ENCODE results near the gene GGNBP2. TPM values are rescaled to one million over a fixed set of nuclear protein-coding genes. Genes with fewer than 3 reads are reported as not detected.
"Not testable (repeated sequence)": the region's sequence is repeated elsewhere in the genome, so short reads cannot be mapped to it uniquely, and the experiment has no call there.

Gene GGNBP2, protein sequence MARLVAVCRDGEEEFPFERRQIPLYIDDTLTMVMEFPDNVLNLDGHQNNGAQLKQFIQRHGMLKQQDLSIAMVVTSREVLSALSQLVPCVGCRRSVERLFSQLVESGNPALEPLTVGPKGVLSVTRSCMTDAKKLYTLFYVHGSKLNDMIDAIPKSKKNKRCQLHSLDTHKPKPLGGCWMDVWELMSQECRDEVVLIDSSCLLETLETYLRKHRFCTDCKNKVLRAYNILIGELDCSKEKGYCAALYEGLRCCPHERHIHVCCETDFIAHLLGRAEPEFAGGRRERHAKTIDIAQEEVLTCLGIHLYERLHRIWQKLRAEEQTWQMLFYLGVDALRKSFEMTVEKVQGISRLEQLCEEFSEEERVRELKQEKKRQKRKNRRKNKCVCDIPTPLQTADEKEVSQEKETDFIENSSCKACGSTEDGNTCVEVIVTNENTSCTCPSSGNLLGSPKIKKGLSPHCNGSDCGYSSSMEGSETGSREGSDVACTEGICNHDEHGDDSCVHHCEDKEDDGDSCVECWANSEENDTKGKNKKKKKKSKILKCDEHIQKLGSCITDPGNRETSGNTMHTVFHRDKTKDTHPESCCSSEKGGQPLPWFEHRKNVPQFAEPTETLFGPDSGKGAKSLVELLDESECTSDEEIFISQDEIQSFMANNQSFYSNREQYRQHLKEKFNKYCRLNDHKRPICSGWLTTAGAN
- 10 to 100 TPM; 64.7 to 67.1 TPM for total RNA-seq

DNA sequence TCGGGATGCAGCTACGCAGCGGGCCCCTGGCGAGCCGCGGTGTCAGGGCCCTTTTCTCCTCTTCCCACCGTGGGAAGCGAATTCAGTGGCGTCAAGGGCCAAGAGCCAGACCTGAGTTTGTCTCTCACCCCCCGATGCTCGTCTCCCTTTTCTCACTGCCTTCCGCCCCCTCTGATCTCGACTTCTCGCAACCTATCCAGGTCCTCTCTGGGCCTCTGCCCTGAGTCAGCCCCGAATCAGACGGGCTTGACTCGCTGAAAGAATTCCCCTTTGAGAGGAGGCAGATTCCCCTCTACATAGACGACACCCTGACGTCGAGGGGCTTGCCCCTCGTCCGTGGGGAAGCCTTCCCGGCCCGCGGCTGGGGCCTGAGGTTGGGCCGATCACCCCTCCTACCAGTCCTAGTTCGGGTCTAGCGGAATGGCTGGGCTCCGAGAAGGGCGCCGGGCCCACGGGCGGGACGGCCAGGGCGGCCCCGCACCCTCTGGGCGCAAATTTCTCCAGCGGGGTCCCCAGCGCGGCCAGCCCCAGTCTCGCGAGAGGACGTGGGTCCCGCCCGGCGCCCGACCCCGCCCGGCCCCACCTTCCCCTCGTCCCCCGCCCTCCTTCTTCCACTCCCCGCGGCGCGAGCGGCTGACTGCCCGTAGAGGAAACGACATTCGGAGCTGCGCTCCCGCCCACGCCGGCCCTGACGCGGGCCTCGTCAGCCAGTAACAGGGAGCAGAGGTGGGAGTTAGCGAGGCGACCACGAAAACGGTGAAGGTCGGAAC, at the start of gene GGNBP2:
Gene GGNBP2, plus strand, starts transcription at position 613 of the 770 bp plus-strand sequence. CDS start 806 bp downstream, outside the sequence.
- CTCF ChIA-PET, result interaction anchor here (1.3 kb wide), 1 partner anchor 57 kb away, joined by 4 read pairs; the partner anchor contains the start of gene MRM1

DNA sequence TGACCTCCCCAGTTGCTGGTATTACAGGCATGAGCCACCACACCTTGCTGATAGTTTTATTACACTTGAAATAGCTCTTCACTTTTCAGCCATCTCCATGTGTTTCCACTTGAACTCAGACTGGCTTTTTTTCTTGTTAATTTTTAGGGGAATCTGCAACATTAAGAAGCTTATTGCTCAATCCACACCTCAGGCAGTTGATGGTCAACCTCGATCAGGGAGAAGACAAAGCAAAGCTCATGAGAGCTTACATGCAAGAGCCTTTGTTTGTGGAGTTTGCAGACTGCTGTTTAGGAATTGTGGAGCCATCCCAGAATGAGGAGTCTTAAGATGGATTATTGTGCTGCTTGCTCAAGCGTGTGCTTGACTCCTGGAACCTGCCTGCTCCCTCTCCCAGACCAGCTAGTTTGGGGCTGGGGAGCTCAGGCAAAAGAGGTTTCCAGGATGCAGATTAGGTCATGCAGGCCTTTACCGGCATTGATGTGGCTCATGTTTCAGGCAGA, 49.6 kb upstream of the GGNBP2 start:
- CTCF ChIA-PET, result interaction anchor here (2.5 kb wide), 1 partner anchor 12 kb away, joined by 8 read pairs; no protein-coding TSS in a partner anchor
- POLR2A ChIA-PET, result interaction anchor here (0.5 to 0.6 kb wide), 2 partner anchors 20 to 53 kb away, joined by 3 read pairs; no protein-coding TSS in a partner anchor

More for the DNA sequence above, at the start of gene GGNBP2:
- POLR2A ChIA-PET, result interaction anchor here (0.6 to 4.0 kb wide), 4 partner anchors 9 to 58 kb away, joined by 3 to 44 read pairs (median 10); partner anchors contain the start of genes MRM1, MYO19 and PIGW

DNA sequence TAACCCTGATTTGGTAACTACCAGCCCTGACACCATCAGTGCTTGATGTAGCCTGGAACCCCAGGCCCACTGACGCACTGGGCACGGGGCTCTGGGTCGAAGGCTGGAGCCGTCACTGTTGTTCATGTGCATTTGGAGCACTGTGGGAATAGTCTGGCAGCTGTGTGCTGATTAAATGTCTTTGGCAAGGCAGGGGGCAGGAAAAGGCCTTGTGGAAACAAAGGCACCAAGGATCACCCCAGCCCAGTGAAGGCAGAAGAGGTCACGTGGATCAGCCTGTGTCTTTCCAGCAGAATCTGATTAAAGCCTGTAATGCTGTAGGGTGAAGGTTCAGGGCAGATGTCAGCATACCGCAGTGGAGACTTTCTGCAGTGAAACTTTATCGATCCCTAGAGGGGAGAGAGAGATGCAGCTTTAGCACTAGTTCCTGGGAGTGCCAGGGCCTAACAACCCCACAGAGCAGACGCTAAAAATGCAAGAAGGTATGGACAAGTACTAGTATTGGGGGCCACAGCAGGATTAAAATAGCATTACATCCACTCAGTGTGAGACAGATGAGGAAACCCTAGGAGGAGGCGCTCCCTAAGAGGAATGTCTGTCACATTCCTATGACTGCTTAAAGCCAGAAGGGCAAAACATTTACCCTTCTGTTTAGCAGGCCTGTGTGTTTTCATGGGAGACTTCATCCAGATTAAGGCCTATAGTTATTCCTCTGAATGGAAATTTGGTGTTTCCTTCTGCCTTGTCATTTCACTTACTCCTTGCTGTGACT, 48.5 kb upstream of the GGNBP2 start:
- POLR2A ChIA-PET, result interaction anchor here (0.6 kb wide), 1 partner anchor 688 kb away, joined by 5 read pairs; no protein-coding TSS in a partner anchor

DNA sequence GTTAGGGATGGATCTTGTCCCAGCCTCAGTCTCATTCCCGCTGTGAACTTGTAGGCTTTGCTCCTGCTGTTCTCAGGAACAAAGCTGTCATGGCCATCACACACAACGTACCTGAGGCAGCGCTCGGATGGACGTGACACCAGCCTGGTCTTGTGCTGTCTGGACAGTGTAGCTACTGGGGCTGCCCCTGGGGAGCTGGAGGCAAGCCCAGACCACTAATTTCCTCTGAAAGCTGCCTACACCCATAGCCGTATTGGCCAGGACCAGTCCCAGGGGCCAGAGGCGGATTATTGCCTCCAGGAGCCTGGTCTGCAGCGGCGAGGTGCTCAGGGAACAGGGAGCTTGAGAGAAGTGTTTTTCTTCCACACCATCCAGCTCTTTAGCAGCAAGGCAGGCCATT, 46.6 kb upstream of the GGNBP2 start:
- ChIA-PET POLR2A (interaction anchor here (0.5 kb wide), 1 partner anchor 30 kb away, joined by 5 read pairs; no protein-coding TSS in a partner anchor), CTCF (no interaction called here)

More for the DNA sequence above, 48.5 kb upstream of the GGNBP2 start:
- CTCF ChIA-PET, result interaction anchor here (2.5 kb wide), 1 partner anchor 13 kb away, joined by 8 read pairs; no protein-coding TSS in a partner anchor

DNA sequence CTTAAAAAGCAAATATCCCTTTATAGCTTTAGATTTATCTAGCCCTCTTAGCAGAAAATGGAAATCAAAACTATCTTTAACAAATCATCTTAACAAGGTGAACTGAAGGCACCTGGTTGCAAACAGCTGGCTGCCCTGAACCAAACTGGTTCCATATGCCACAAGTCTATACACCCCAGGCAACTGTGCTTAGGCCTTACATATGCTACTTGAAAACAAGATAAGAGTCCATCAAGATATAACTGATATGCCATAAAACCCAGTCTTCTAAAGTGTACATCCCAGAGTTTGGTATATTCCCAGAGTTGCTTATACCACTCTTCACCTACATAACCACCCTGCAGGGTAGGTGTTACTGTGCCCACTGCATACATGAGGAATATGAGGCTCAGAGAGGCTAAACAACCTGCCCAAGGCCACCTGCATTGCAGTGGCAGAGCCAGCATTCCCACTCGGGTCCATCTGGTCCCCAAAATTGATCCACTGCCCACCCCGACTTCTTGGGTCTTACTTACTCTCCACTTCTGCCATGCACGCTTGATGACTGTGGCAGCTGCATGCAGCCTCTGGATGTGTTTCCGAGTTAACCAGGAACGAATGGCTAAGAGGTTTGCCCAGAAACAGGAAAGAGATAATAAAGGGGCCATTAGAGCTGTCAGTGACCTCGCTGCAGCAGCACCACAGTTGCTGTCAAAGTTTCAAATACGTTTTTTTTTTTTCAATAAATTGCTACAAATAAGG, 46.0 kb upstream of the GGNBP2 start:
- ChIA-PET POLR2A (interaction anchor here (0.5 kb wide), 1 partner anchor 30 kb away, joined by 5 read pairs; no protein-coding TSS in a partner anchor), CTCF (no interaction called here)

DNA sequence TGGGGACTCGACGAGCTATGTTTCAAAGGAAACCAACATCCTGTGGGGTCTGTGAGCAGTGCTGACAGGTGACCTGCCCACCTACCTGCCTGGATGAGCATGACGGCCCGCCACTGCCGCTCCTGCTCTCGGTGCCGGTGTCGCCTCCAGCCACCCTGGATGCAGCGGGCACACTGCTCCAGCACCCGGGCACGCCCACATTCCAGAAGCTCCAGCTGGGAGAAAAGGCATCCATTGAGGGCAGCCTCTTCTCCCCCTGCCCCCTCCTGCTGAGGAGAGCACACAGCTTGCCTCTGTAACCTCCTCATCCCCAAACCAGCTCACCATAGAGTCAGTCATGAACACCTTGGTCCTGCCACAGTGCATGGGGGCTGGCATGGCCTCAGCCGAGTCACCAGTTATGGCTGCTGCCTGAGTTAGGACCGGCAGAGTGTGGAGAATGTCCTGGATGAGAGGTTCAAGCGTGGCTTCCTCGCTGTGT, 43.9 kb upstream of the GGNBP2 start:
- CTCF ChIA-PET, result interaction anchor here (1.4 kb wide), 1 partner anchor 18 kb away, joined by 4 read pairs; no protein-coding TSS in a partner anchor
- POLR2A ChIA-PET, result no interaction called here

DNA sequence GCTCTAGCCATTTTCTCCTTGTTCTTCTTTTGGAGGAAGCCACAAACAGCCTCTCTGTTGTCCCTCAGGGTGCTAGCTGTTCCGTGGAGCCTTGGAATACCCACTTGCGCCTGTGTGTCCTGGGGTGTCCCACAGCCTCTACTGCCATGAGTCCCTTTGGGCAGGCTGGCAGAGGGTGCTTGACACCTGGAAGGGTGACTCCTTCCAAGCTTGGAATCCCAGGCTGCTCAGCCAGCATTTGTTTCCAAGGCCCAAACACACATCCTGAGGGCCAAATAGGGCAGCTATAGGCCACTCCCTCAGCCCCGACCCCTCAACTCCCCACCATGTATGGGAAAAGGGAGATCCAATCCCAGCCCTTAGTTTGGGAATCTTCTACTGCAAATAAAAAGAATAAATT, 43.4 kb upstream of the GGNBP2 start:
- ChIA-PET CTCF (no interaction called here), POLR2A (no interaction called here)

DNA sequence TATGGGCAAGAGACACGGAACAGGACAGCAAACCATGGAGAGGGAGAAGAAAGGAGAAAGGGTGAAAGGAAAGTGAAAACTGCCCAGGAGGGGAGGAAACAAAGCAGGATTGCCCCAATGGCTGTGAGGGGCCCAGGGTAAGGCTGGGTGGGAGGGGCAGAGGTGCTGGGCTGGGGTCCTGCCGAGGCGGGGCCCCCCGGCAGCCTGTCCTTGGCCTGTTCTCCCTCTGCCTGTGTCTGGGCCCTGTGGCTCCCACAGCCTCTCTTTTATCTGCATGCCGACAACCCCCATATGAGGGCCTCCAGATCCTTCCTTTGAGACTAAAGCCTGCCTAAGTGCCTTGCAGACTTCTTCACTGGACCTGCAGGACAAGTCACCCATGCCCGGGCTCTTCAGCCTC, 42.8 kb upstream of the GGNBP2 start:
- POLR2A ChIA-PET, result no interaction called here
- CTCF ChIA-PET, result no interaction called here

DNA sequence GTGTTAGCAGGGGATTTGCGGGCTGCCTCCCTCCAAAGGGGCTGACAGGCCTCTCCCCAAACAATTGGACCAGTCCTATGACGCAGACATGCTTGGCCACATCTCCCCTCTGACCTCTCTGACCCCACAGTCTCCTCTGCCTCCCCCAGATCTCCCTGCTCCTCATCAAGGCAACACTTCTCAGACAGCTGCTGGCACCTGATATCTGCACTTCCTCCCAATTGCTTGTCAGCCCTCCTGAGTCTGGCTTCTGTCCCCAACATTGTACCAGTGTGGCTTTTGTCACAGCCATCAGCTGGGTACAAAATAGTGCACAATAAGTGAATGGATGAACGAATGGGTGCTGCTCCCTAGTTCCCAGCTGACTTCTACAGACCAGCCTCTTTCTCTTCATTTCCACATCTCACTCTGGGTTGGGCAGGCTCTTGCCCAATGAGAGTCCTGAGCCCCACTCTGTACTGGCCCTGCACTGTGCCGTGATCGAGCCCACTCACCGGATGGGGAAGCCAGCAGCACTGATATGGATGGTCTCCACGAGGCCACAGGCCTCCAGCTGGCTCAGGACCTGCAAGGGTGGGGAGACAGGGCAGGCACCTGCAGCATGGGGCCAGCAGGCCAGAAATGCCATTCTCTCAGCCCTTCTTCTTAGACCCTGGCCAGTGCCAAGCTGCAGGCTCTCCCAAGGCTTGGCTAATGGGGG, 41.1 kb upstream of the GGNBP2 start:
- ChIA-PET POLR2A (no interaction called here), CTCF (no interaction called here)

DNA sequence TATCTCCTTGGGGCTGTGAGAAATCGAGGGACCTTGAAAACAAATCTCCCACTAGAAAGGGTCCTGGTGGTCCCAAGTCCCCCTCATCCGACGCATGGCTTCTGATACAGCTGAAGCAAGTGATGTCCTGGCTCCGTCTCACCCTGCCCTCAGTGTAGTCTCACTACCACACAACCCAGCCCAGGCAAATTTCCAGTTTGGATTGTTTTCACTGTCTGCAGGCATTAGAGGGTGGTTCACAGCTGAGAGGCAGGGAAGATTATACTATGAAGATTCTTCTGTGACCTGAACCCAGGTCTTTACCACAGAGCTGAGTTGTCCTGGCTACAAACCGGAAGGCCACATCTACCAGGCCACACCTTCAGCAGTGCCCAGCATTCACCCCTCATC, 40.6 kb upstream of the GGNBP2 start:
- ChIA-PET CTCF (no interaction called here), POLR2A (interaction anchor here (1.0 kb wide), 1 partner anchor 855 kb away, joined by 5 read pairs; no protein-coding TSS in a partner anchor)

DNA sequence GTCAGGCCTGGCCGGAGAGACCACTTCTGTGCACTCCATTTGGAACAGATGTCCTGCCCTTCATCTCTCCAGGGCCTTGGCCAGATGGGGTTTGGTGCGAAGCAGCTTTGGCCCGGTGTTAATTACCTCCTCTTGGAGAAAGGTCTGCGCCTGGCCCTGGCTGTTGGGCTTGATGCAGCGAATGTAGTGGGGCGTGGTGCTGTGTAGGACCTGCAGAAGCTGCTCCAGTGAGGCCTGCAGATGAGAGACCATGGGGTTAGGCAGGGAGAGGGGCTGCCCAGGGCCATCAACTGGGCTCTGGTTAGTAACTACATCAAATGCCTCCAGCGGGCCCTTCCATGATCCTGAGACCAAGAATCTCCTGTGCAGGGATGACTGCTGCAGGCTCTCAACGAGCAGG, 39.5 kb upstream of the GGNBP2 start:
- POLR2A ChIA-PET, result interaction anchor here (1.0 kb wide), 1 partner anchor 854 kb away, joined by 5 read pairs; no protein-coding TSS in a partner anchor

DNA sequence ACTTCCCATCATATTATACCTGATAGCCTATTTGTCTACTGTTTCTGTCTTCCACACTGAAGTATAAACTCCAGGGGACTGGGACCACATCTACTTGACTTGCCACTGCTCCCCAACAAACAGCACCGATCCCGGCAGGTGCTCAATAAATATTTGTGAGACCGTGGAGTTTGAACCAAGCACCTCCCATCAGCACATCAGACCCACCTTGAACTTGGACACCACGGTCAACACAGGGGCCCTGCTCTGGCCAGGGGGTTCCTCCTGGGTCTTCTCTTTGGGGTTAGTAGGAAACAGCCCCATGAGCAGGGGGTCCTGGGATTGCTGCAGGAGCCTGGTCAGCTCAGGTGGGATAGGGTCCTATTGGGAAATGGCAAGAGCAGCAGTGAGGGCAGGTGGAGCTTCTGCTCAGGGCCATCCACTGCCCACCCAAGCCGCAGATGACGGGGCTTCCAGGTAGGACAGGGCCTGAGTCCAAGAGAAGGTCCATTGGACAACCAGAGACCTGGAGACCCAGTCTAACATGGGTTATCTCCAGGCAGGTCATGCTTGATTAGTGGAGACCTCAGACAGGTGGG, 38.4 kb upstream of the GGNBP2 start:
- POLR2A ChIA-PET, result no interaction called here
- CTCF ChIA-PET, result no interaction called here

More for the DNA sequence above, 39.5 kb upstream of the GGNBP2 start:
- CTCF ChIA-PET, result no interaction called here

DNA sequence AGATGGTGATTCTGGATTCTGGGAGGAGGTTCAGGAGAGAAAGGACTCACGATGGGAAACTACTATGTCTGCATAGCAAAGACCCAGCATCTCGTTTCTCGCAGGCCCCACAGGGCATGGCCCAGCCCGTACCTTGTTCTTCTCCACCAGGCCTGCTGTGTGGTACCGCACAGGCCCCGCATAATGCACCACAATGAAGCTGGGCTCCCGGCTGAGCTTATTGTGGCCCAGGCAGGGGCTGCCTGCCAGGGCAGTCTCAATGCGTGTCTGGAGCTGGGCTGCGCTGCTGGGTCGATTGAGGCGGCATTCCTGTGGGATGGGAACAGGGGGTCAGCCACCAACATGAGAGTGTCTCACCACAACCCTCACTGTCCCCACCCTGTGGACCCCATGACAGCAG, 37.9 kb upstream of the GGNBP2 start:
- CTCF ChIA-PET, result no interaction called here
- POLR2A ChIA-PET, result no interaction called here

DNA sequence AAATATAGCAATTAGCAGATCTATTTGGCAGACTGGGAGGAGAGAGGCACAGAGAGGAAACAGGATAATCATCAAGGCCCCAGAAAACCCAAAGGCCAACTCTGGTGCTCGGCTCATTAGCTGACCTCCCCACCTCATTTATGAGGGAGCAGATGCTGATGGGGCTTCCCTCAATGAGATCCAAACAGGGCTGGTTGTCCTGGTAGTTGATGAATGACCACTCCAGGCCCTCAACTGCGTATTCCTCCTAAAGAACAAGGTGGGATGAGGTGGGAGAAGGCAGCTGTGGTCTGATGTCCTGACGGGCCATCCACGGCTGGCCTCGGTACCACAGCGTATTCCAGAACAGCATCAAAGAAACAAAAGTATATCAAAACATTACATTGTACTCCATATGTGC, 37.5 kb upstream of the GGNBP2 start:
- CTCF ChIA-PET, result no interaction called here
- POLR2A ChIA-PET, result no interaction called here

DNA sequence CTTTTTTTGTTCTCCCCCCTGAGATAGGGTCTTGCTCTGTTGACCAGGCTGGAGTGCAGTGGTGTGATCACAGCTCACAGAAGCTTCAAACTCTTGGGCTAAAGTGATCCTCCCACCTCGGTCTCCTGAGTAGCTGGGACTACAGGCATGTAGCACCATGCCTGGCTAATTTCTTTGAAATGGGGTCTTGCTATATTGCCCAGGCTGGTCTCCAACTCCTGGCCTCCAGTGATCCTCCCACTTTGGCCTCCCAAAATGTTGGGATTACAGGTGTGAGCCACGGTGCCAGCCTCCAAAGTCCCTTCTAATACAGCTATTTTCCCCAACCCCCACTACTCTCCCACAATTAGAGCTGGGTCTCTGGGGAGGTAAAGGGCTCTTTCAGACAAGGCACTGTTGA, 36.3 kb upstream of the GGNBP2 start:
- POLR2A ChIA-PET, CTCF ChIA-PET: not testable (repeated sequence)

DNA sequence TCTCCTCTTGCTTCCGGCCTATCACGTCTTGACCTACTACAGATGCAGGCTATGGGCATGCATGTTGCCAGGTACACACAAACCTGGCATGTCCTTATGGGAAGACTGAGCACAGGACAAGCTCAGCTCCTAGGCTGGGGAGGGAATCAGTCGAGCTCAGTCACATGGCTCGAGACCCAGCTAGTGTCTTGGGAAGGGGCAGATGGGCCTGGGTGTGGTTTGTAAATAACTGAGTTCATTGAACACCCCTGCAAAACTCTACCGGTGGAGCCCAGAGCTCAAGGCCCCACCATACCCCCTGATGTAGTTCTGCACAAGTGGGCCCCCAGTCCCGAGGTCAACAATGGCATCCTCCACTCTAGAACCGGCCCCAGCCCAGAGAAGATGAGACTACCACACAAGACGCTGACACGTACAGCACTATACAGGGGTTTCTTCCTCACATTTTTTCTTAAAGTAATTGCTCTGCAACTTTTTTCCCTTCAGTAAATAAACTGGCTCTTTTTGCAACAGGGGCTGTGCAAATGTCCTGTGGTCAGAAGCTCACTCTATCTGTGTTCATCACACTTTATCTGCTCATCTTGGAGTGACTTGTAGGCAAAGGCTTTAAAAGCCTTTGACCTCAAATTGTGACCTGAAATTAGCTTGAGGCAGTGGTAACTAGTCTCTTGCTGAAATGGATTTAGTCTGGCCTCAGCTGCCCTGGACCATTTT, 35.3 kb upstream of the GGNBP2 start:
- CTCF ChIA-PET, result no interaction called here
- POLR2A ChIA-PET, result interaction anchor here (1.0 kb wide), 1 partner anchor 26 kb away, joined by 3 read pairs; no protein-coding TSS in a partner anchor

All from activated CD8-positive, alpha-beta memory T cell treated with anti-CD3 and anti-CD28 coated beads for 36 hours (primary cell).